ENCODE results near the gene DOLK.
"Not testable (repeated sequence)": the region's sequence is repeated elsewhere in the genome, so short reads cannot be mapped to it uniquely, and the experiment has no call there.

DOLK gene

DNA sequence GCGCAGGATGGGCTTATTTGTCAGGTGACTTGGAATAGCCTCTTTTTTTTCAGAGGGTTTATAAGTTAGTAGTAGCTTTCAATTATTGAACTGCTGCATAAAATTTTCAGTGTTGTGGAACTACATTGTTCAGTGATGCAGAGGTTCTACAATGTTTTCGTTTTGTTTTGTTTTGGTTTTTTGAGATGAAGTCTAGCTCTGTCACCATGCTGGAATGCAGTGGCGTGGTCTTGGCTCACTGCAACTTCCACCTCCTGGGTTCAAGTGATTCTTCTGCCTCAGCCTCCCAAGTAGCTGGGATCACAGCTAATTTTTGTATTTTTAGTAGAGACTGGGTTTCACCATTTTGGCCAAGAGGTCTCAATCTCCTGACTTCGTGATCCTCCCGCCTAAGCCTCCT, 22.1 kb upstream of the DOLK start:
- H3K27ac ChIP-seq: no peak overlapping the region
- no peak overlapping the region for H3K9ac ChIP-seq
- no peaks in the 10 kb centered on the region for H3K36me3 ChIP-seq (ENCODE audit: insufficient read depth)
- no peak overlapping the region for H2AFZ ChIP-seq (ENCODE audit: low read depth)
- H3K27me3 ChIP-seq (ENCODE audit: insufficient read depth, low read depth): no peaks in the 10 kb centered on the region
- no peaks in the 10 kb centered on the region for H3K4me1 ChIP-seq (ENCODE audit: low read depth, poor library complexity, severe bottlenecking)
- TF ChIP-seq, protein P1, sequence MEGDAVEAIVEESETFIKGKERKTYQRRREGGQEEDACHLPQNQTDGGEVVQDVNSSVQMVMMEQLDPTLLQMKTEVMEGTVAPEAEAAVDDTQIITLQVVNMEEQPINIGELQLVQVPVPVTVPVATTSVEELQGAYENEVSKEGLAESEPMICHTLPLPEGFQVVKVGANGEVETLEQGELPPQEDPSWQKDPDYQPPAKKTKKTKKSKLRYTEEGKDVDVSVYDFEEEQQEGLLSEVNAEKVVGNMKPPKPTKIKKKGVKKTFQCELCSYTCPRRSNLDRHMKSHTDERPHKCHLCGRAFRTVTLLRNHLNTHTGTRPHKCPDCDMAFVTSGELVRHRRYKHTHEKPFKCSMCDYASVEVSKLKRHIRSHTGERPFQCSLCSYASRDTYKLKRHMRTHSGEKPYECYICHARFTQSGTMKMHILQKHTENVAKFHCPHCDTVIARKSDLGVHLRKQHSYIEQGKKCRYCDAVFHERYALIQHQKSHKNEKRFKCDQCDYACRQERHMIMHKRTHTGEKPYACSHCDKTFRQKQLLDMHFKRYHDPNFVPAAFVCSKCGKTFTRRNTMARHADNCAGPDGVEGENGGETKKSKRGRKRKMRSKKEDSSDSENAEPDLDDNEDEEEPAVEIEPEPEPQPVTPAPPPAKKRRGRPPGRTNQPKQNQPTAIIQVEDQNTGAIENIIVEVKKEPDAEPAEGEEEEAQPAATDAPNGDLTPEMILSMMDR (conservative IDR thresholded peaks at IDR 0.05; ENCODE audit: low read depth, low read length): no peak
- H4K20me1 ChIP-seq (ENCODE audit: insufficient read depth): no peaks in the 10 kb centered on the region
- H3K4me2 ChIP-seq: no peak overlapping the region
- H3K79me2 ChIP-seq (ENCODE audit: insufficient read depth, low read depth): no peaks in the 10 kb centered on the region
- no peak overlapping the region for H3K4me3 ChIP-seq (IDR thresholded peaks at IDR 0.05; ENCODE audit: insufficient read depth, low read depth, low read length)

DNA sequence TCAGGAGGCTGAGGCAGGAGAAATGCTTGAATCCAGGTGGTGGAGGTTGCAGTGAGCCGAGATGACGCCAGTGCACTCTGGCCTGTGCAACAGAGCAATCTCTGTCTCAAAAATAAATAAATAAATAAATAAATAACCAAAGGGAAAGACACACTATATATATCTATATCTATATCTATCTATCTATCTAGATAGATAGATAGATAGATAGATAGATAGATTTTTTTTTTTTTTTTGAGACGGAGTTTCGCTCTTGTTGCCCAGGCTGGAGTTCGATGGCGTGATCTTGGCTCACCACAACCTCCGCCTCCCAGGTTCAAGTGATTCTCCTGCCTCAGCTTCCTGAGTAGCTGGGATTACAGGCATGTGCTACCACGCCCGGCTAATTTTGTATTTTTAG, 14.0 kb upstream of the DOLK start:
- not testable (repeated sequence) for H3K4me3 ChIP-seq (IDR thresholded peaks at IDR 0.05; ENCODE audit: insufficient read depth, low read depth, low read length); H2AFZ ChIP-seq (ENCODE audit: low read depth); H3K9ac ChIP-seq; H3K4me1 ChIP-seq (ENCODE audit: low read depth, poor library complexity, severe bottlenecking); H4K20me1 ChIP-seq (ENCODE audit: insufficient read depth); H3K27me3 ChIP-seq (ENCODE audit: insufficient read depth, low read depth); H3K4me2 ChIP-seq; H3K27ac ChIP-seq; H3K79me2 ChIP-seq (ENCODE audit: insufficient read depth, low read depth)
- peaks cover 17% of the 10 kb centered on the region; the same call in 1 of the 2 replicates for H3K36me3 ChIP-seq (ENCODE audit: insufficient read depth)

DNA sequence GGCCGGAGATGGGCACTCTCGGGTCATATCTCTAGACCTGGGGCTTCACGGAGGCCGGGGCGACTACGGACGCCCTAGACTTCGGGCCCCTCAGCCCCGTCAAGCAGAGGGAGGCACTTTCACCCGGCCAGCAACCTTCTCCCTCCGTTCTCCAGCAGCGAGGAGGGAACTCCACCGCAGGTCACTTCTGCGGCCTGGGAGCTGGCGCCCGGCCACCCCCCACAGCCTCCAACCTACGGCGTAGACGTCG, 201 bp downstream of the DOLK start:
- peaks cover 12% of the 10 kb centered on the region; the same call in 1 of the 2 replicates for H3K79me2 ChIP-seq (ENCODE audit: insufficient read depth, low read depth)
- no peaks in the 10 kb centered on the region for H3K27me3 ChIP-seq (ENCODE audit: insufficient read depth, low read depth)
- peaks cover 13% of the 10 kb centered on the region for H3K4me1 ChIP-seq (ENCODE audit: low read depth, poor library complexity, severe bottlenecking)
- H2AFZ ChIP-seq (ENCODE audit: low read depth): peak overlapping the region; percentile 89
- 0 out of 2 replicates have a peak, but pooled peaks cover 3% of the 10 kb centered on the region for H4K20me1 ChIP-seq (ENCODE audit: insufficient read depth)
- H3K36me3 ChIP-seq (ENCODE audit: insufficient read depth): no peaks in the 10 kb centered on the region
- TF ChIP-seq, protein P1 (conservative IDR thresholded peaks at IDR 0.05; ENCODE audit: low read depth, low read length): no peak
- H3K4me2 ChIP-seq: peak overlapping the region; percentile 71
- peak overlapping the region; percentile 65 for H3K9ac ChIP-seq
- H3K4me3 ChIP-seq (IDR thresholded peaks at IDR 0.05; ENCODE audit: insufficient read depth, low read depth, low read length): no peak overlapping the region
- H3K27ac ChIP-seq: peak overlapping the region; percentile 56

DNA sequence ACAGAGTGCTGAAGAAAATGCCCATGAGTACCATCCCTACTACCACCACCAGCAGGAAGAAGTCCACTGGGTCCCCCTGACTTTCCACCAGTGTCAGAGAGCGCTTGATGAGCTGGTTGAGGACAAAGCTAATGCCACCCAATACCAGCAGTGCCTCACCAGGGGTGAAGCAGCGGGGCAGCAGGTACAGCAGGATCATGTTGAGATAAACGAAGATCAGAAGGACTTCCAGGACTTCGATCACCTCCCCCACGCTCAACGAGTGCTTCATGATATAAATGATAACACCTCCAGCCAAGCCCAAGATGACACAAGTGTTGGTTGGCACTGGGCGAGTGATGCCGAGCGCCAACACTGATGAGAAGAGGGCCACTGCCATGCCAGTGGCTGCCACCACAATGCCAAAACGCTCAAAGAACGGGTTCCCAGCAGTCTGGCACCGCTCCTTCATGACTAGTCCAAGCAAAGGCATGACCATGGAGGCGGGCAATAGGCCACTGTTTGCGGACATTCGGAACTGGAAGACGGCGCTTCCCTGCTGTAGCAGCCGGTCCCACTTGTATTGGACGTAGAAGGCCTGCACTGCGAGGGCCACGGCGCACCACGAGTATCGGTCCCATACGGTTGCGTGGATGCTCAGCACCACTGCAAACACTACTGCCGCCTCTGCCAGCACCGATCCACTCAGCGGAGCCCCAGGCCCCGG, 679 bp downstream of the DOLK start:
- H3K79me2 ChIP-seq (ENCODE audit: insufficient read depth, low read depth): peaks cover 12% of the 10 kb centered on the region; the same call in 1 of the 2 replicates
- no peak overlapping the region; the same call in 1 of the 2 replicates for H3K27ac ChIP-seq
- H2AFZ ChIP-seq (ENCODE audit: low read depth): peak overlapping the region; percentile 89
- TF ChIP-seq, protein P1 (conservative IDR thresholded peaks at IDR 0.05; ENCODE audit: low read depth, low read length): no peak
- no peaks in the 10 kb centered on the region for H3K36me3 ChIP-seq (ENCODE audit: insufficient read depth)
- peak overlapping the region; percentile 65 for H3K9ac ChIP-seq
- 0 out of 2 replicates have a peak, but pooled peaks cover 3% of the 10 kb centered on the region for H4K20me1 ChIP-seq (ENCODE audit: insufficient read depth)
- H3K4me2 ChIP-seq: peak overlapping the region; percentile 71
- peaks cover 13% of the 10 kb centered on the region for H3K4me1 ChIP-seq (ENCODE audit: low read depth, poor library complexity, severe bottlenecking)
- no peaks in the 10 kb centered on the region for H3K27me3 ChIP-seq (ENCODE audit: insufficient read depth, low read depth)
- no peak overlapping the region for H3K4me3 ChIP-seq (IDR thresholded peaks at IDR 0.05; ENCODE audit: insufficient read depth, low read depth, low read length)

DNA sequence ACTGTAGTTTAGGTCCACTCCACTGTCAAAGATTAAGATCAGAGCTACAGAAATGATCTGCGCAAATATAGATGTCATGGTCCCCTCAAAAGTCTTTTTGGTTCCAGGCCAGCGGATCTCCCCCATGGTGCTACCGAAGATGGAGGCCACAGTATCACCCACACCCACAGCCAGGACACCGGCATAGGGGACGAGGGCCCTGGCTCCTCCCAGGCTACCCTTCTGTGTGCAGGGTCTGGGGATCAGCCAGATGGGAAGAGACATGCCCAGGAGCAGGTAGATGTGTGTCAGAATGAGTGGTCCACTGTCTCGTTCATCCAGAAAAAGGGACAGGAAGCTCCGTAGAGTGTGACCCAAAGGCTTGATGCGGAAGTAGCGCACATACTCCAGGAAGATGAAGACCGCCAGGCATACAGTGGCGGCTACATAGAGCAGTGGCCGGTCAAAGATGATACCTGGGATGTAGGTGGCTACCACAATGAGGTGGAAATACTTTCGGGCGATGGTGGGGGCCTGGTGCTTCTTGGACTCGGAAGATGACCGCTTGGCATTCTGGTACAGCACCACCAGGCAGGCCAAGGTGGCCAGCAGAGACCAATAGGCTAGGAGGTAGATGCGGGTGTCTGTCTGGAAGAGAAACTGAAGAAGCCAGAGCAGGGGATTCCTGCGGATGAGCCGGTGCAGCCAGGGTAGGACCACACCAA, 1.5 kb downstream of the DOLK start:
- H3K4me3 ChIP-seq (IDR thresholded peaks at IDR 0.05; ENCODE audit: insufficient read depth, low read depth, low read length): no peak overlapping the region
- H2AFZ ChIP-seq (ENCODE audit: low read depth): no peak overlapping the region
- no peaks in the 10 kb centered on the region for H3K27me3 ChIP-seq (ENCODE audit: insufficient read depth, low read depth)
- no peak overlapping the region for H3K27ac ChIP-seq
- H3K9ac ChIP-seq: no peak overlapping the region
- H3K4me1 ChIP-seq (ENCODE audit: low read depth, poor library complexity, severe bottlenecking): peaks cover 13% of the 10 kb centered on the region
- TF ChIP-seq, protein P1 (conservative IDR thresholded peaks at IDR 0.05; ENCODE audit: low read depth, low read length): no peak
- H3K36me3 ChIP-seq (ENCODE audit: insufficient read depth): no peaks in the 10 kb centered on the region
- peaks cover 12% of the 10 kb centered on the region; the same call in 1 of the 2 replicates for H3K79me2 ChIP-seq (ENCODE audit: insufficient read depth, low read depth)
- H3K4me2 ChIP-seq: peak overlapping the region; percentile 71; the same call in 1 of the 2 replicates
- H4K20me1 ChIP-seq (ENCODE audit: insufficient read depth): 0 out of 2 replicates have a peak, but pooled peaks cover 3% of the 10 kb centered on the region

DNA sequence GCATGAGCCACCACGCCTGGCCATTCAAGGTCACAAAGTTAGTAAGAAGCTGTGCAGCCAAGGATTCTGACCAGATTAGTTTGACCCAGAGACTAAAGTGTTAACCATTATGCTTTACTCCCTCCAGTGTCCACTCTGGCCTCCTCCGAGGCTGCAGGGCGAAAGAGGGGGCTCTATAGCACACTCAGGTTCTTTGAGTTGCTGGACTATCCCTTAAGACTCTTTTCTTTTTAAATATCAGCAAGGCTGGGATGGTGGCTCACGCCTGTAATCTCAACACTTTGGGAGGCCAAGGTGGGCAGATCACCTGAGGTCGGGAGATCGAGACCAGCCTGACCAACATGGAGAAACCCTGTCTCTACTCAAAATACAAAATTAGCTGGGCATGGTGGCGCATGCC, 2.4 kb downstream of the DOLK start:
- H3K27ac ChIP-seq; H3K36me3 ChIP-seq (ENCODE audit: insufficient read depth): not testable (repeated sequence)
- peaks cover 13% of the 10 kb centered on the region for H3K4me1 ChIP-seq (ENCODE audit: low read depth, poor library complexity, severe bottlenecking)

More for the DNA sequence above, 2.4 kb downstream of the DOLK start:
- peaks cover 12% of the 10 kb centered on the region; the same call in 1 of the 2 replicates for H3K79me2 ChIP-seq (ENCODE audit: insufficient read depth, low read depth)
- not testable (repeated sequence) for H2AFZ ChIP-seq (ENCODE audit: low read depth); H3K27me3 ChIP-seq (ENCODE audit: insufficient read depth, low read depth); H4K20me1 ChIP-seq (ENCODE audit: insufficient read depth); H3K4me2 ChIP-seq; H3K4me3 ChIP-seq (IDR thresholded peaks at IDR 0.05; ENCODE audit: insufficient read depth, low read depth, low read length); H3K9ac ChIP-seq
